H1 (cell line): ENCODE data around the gene FMNL2. TPM values are rescaled to one million over a fixed set of nuclear protein-coding genes. Genes with fewer than 3 reads are reported as not detected.

Experiments used
- CTCF ChIA-PET: fragments of 300-600 bp; sonication (Branson Sonifier 250); formaldehyde crosslinking; loops from one replicate; lab custom pipeline; 2021; ENCODE audit not compliant: partially characterized antibody; lab: Charles Lee
- POLR2A ChIA-PET: fragments of 300-600 bp; sonication (Branson Sonifier 250); formaldehyde crosslinking; loops from one replicate; lab custom pipeline; 2021; ENCODE audit warnings: inconsistent platforms; ENCODE audit not compliant: partially characterized antibody; lab: Charles Lee
- DNase-seq, 2 experiments: peaks; one replicate each; pipeline versions ENCODE4 v3.0.0 to v3.0.0-alpha.2; 2010 to 2022; ENCODE audit warnings: low spot score in 2 of 2, low read depth in 1 of 2, mixed read lengths in 1 of 2
- FAIRE-seq: peaks from 2 replicates; lab custom pipeline; 2011; peaks lifted over from hg19 to GRCh38; lab: Jason Lieb, UNC
- H2AFZ ChIP-seq: 2 replicates; pipeline ENCODE4 v1.8.1; 2012; ENCODE audit warnings: low read length, inconsistent platforms
- H2AK5ac ChIP-seq: 2 replicates; pipeline ENCODE4 v1.6.1; 2013; ENCODE audit warnings: low read depth, low read length
- H2BK120ac ChIP-seq: replicated peaks from 2 replicates; pipeline ENCODE3; 2013; ENCODE audit warnings: low read depth, low read length, inconsistent platforms
- H2BK12ac ChIP-seq: 2 replicates; pipeline ENCODE4 v1.6.1; 2013; ENCODE audit warnings: low read depth, low read length
- H2BK15ac ChIP-seq: 2 replicates; pipeline ENCODE4 v1.6.1; 2013; ENCODE audit warnings: low read length
- H2BK20ac ChIP-seq: 2 replicates; pipeline ENCODE4 v1.6.1; 2013; ENCODE audit warnings: low read length
- H2BK5ac ChIP-seq: 2 replicates; pipeline ENCODE4 v1.6.1; 2013; ENCODE audit warnings: low read depth, low read length
- H3K14ac ChIP-seq: 2 replicates; pipeline ENCODE4 v1.6.1; 2013; ENCODE audit warnings: inconsistent platforms; ENCODE audit not compliant: insufficient read length
- H3K18ac ChIP-seq: 2 replicates; pipeline ENCODE4 v1.6.1; 2013; ENCODE audit warnings: low read length; ENCODE audit errors: extremely low read depth
- H3K23ac ChIP-seq: 2 replicates; pipeline ENCODE4 v1.6.1; 2013; ENCODE audit warnings: inconsistent platforms; ENCODE audit not compliant: insufficient read length
- H3K23me2 ChIP-seq: 2 replicates; pipeline ENCODE4 v1.6.1; 2013; ENCODE audit warnings: low read depth, low read length
- H3K27ac ChIP-seq: 2 replicates; pipeline ENCODE4 v1.6.1; 2011; ENCODE audit warnings: low read depth, low read length, inconsistent platforms
- H3K27me3 ChIP-seq, 4 experiments: replicated peaks in 1 of 4; 1 replicate in 1 of 4; 2 replicates in 3 of 4; pipeline versions ENCODE4 v1.6.1 to v1.8.1; 2011 to 2013; ENCODE audit warnings: low read length in 3 of 4, mild to moderate bottlenecking in 3 of 4, inconsistent platforms in 2 of 4, mixed read lengths in 2 of 4, moderate library complexity in 1 of 4; ENCODE audit not compliant: control insufficient read depth in 3 of 4, insufficient read depth in 3 of 4; ENCODE audit errors: extremely low read depth in 1 of 4
- H3K36me3 ChIP-seq, 4 experiments: 2 replicates each; pipeline versions ENCODE4 v1.6.1 to v1.8.1; 2011 to 2013; ENCODE audit warnings: mild to moderate bottlenecking in 4 of 4, low read length in 3 of 4, moderate library complexity in 2 of 4, control low read depth in 1 of 4, inconsistent platforms in 1 of 4; ENCODE audit not compliant: insufficient read depth in 4 of 4, control insufficient read depth in 2 of 4
- H3K4ac ChIP-seq: replicated peaks from 2 replicates; pipeline ENCODE3; 2013; ENCODE audit warnings: low read length, low read depth, mixed read lengths, inconsistent platforms; ENCODE audit not compliant: insufficient read length
- H3K4me1 ChIP-seq, 4 experiments: replicated peaks in 1 of 4; 1 replicate in 1 of 4; 2 replicates in 3 of 4; pipeline versions ENCODE4 v1.6.1 to v1.8.1; 2011 to 2013; ENCODE audit warnings: low read length in 3 of 4, inconsistent platforms in 2 of 4, mixed read lengths in 1 of 4; ENCODE audit not compliant: insufficient read depth in 4 of 4, control insufficient read depth in 3 of 4
- H3K4me2 ChIP-seq, 2 experiments: 2 replicates each; pipeline versions ENCODE4 v1.6.1 to v1.8.1; 2011 to 2013; ENCODE audit warnings: low read depth in 2 of 2, low read length in 2 of 2, control low read depth in 1 of 2, inconsistent platforms in 1 of 2, mild to moderate bottlenecking in 1 of 2; ENCODE audit not compliant: insufficient read depth in 1 of 2
- H3K4me3 ChIP-seq, 4 experiments: fragments of 200-600, 300-600 bp in 1 of 4; sonication (generic), shearing (Covaris generic), sonication (Bioruptor Twin) in 1 of 4; 2 replicates each; pipeline versions ENCODE4 v1.5.1 to v1.8.1; 2011 to 2016; ENCODE audit warnings: low read length in 4 of 4, low read depth in 3 of 4, control low read depth in 2 of 4, inconsistent platforms in 2 of 4, mild to moderate bottlenecking in 2 of 4, mixed read lengths in 1 of 4, moderate library complexity in 1 of 4; ENCODE audit not compliant: insufficient read depth in 2 of 4; ENCODE audit errors: extremely low read depth in 1 of 4
- H3K56ac ChIP-seq: replicated peaks from 2 replicates; pipeline ENCODE3; 2013; ENCODE audit warnings: low read depth, mild to moderate bottlenecking, mixed read lengths, low read length, inconsistent platforms; ENCODE audit not compliant: insufficient read length
- H3K79me1 ChIP-seq: 2 replicates; pipeline ENCODE4 v1.6.1; 2013; ENCODE audit warnings: low read depth, low read length, control low read depth
- H3K79me2 ChIP-seq, 2 experiments: 2 replicates each; pipeline versions ENCODE4 v1.6.1 to v1.8.1; 2012 to 2013; ENCODE audit warnings: low read length in 2 of 2, mild to moderate bottlenecking in 2 of 2, inconsistent platforms in 1 of 2; ENCODE audit not compliant: insufficient read depth in 2 of 2, control insufficient read depth in 1 of 2
- H3K9ac ChIP-seq, 4 experiments: replicated peaks in 1 of 4; 1 replicate in 1 of 4; 2 replicates in 3 of 4; pipeline versions ENCODE4 v1.6.1 to v1.8.1; 2011 to 2013; ENCODE audit warnings: low read depth in 3 of 4, low read length in 3 of 4, control low read depth in 2 of 4, mild to moderate bottlenecking in 2 of 4, moderate library complexity in 2 of 4, inconsistent platforms in 1 of 4; ENCODE audit errors: extremely low read depth in 1 of 4
- H3K9me3 ChIP-seq, 2 experiments: 2 replicates each; pipeline versions ENCODE4 v1.6.1 to v1.8.1; 2012 to 2013; ENCODE audit warnings: mild to moderate bottlenecking in 2 of 2, moderate library complexity in 2 of 2, control low read depth in 1 of 2, inconsistent platforms in 1 of 2, low read depth in 1 of 2, low read length in 1 of 2, mixed read lengths in 1 of 2; ENCODE audit not compliant: insufficient read depth in 2 of 2
- H4K20me1 ChIP-seq, 2 experiments: replicated peaks in 1 of 2; 2 replicates each; pipeline versions ENCODE3 to v1.8.1; 2011 to 2013; ENCODE audit warnings: inconsistent platforms in 2 of 2, low read length in 2 of 2, mild to moderate bottlenecking in 1 of 2; ENCODE audit not compliant: insufficient read depth in 2 of 2, control insufficient read depth in 1 of 2
- H4K5ac ChIP-seq: 2 replicates; pipeline ENCODE4 v1.6.1; 2013; ENCODE audit warnings: low read length, low read depth, mixed read lengths, inconsistent platforms; ENCODE audit not compliant: insufficient read length
- H4K8ac ChIP-seq: 2 replicates; pipeline ENCODE4 v1.8.0; 2013; ENCODE audit warnings: mild to moderate bottlenecking, moderate library complexity, low read length, inconsistent platforms; ENCODE audit not compliant: insufficient read depth; ENCODE audit errors: extremely low read depth
- H4K91ac ChIP-seq: replicated peaks from 2 replicates; pipeline ENCODE3; 2013; ENCODE audit warnings: low read length, mixed read lengths, inconsistent platforms; ENCODE audit not compliant: insufficient read length
- ASH2L ChIP-seq: fragments of 200-600, 300-600 bp; sonication (generic); IDR thresholded peaks from one replicate; pipeline ENCODE4 v1.7.1; 2017; ENCODE audit warnings: low read length
- FOSL1 ChIP-seq: IDR thresholded peaks from 2 replicates; pipeline ENCODE4 v1.6.1; 2011; ENCODE audit warnings: mild to moderate bottlenecking, low read depth, low read length, moderate library complexity; ENCODE audit not compliant: insufficient read depth
- GABPA ChIP-seq: IDR thresholded peaks from 2 replicates; pipeline ENCODE4 v1.6.1; 2011; ENCODE audit warnings: mild to moderate bottlenecking, low read length, moderate library complexity, borderline replicate concordance; ENCODE audit not compliant: insufficient read depth
- GTF2F1 ChIP-seq: IDR thresholded peaks from 2 replicates; pipeline ENCODE4 v1.6.1; 2012; ENCODE audit warnings: low read depth, low read length, improper control_type of control experiment, borderline replicate concordance
- JUN ChIP-seq: IDR thresholded peaks from 2 replicates; pipeline ENCODE4 v1.6.1; 2011; ENCODE audit warnings: low read depth, mild to moderate bottlenecking, improper control_type of control experiment, low read length
- MAFK ChIP-seq: IDR thresholded peaks from 2 replicates; pipeline ENCODE4 v1.6.1; 2012; ENCODE audit warnings: low read depth, mild to moderate bottlenecking, improper control_type of control experiment, low read length
- NRF1 ChIP-seq: IDR thresholded peaks from 2 replicates; pipeline ENCODE4 v1.6.1; 2011; ENCODE audit warnings: mild to moderate bottlenecking, low read depth, low read length, improper control_type of control experiment
- PHF8 ChIP-seq: fragments of 200-600 bp; sonication (generic); conservative IDR thresholded peaks from 2 replicates; pipeline ENCODE4 v1.7.1; 2012; ENCODE audit warnings: low read depth, mild to moderate bottlenecking, inconsistent platforms, low read length, moderate library complexity
- SAP30 ChIP-seq: fragments of 300-600 bp; sonication (generic); IDR thresholded peaks from 2 replicates; pipeline ENCODE4 v1.7.1; 2012; ENCODE audit warnings: low read length, moderate library complexity, mild to moderate bottlenecking, inconsistent platforms; ENCODE audit not compliant: insufficient read depth, insufficient replicate concordance
- TAF1 ChIP-seq: IDR thresholded peaks from 2 replicates; pipeline ENCODE4 v1.6.1; 2011; ENCODE audit warnings: mild to moderate bottlenecking, low read depth, low read length
- TBP ChIP-seq: IDR thresholded peaks from 2 replicates; pipeline ENCODE4 v1.6.1; 2011; ENCODE audit warnings: low read depth, low read length, improper control_type of control experiment
- TCF12 ChIP-seq: IDR thresholded peaks from 2 replicates; pipeline ENCODE4 v1.6.1; 2011; ENCODE audit warnings: low read depth, mild to moderate bottlenecking, low read length
- WGBS, 2 experiments: shearing (Covaris generic) in 1 of 2; methylation state at CpG; one replicate each; pipeline versions ENCODE4 v1.1.6 to v1.1.7; 2013 to 2015; ENCODE audit warnings: low lambda C conversion rate in 2 of 2, mixed read lengths in 2 of 2, inconsistent platforms in 1 of 2, low coverage in 1 of 2, missing lambda C conversion rate in 1 of 2; ENCODE audit not compliant: insufficient replicate concordance in 2 of 2, insufficient coverage in 1 of 2, insufficient read length in 1 of 2; ENCODE audit errors: extremely low coverage in 1 of 2, missing lambda C conversion rate in 1 of 2; 5-methylcytosine and 5-hydroxymethylcytosine counted together
- polyA plus RNA-seq, 7 experiments: library from polyadenylated mRNA; depleted of rRNA in 3 of 7; stranded (reverse) in 5 of 7; unstranded in 2 of 7; fragments of >200 nt in 5 of 7; fragments of 200-250 nt in 2 of 7; gene quantifications; 1 replicate in 5 of 7; 2 replicates in 1 of 7; 4 replicates in 1 of 7; pipeline versions ENCODE4 v1.2.1 to v1.2.3, GENCODE V29; 2011 to 2013; ENCODE audit warnings: missing spikeins in 2 of 7, mixed read lengths in 2 of 7
- total RNA-seq: library from RNA; stranded (reverse); fragmentation: NEBNext Ultra II Directional; extraction: Animal tissue kit (Norgen Biotek cat#: 25700); gene quantifications from 2 replicates; pipeline ENCODE4 v1.2.1, GENCODE V29; 2021
- TF ChIP-seq, protein P1 (sequence below): IDR thresholded peaks from 2 replicates; pipeline ENCODE4 v1.6.1; 2012; ENCODE audit warnings: inconsistent platforms

Gene FMNL2
- total and polyA plus RNA-seq, 2 of the 8 experiments (the other 6 are each of a cell fraction or from before 2014, with no cell fraction given): 15.5 to 45.1 TPM

DNA sequence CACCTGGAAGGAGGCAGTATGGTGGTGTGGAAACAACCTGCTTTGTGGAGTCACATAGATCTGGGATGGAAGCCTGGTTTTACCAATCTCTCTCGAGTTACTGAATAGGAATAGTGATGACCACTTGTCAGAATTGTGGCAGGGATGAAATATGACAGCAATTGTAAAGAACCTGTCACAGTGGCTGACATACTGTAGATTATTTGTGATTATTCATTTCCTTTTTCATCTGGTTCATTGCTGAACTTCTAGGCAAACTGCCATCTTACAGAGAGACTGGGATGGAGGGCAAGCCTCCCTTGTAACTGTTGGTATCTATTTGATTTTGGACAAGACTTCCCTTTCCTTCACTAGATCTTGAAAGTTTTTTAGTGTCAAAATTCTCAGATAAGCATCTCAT, 42.0 kb downstream of the FMNL2 start:
- H3K14ac ChIP-seq: no peak overlapping the region
- no peaks in the 10 kb centered on the region for H3K23me2 ChIP-seq
- peaks cover 6% of the 10 kb centered on the region for H3K79me1 ChIP-seq
- H2AK5ac ChIP-seq: no peak overlapping the region
- no peaks in the 10 kb centered on the region for H3K36me3 ChIP-seq
- H2BK15ac ChIP-seq: no peak overlapping the region
- no peak overlapping the region for H3K4ac ChIP-seq
- H3K56ac ChIP-seq: no peak overlapping the region
- no peaks in the 10 kb centered on the region for H3K9me3 ChIP-seq
- H3K4me3 ChIP-seq: no peak overlapping the region
- CTCF ChIA-PET: interaction anchor here (1.2 to 1.6 kb wide), 2 partner anchors 13 to 57 kb away, joined by 3 read pairs; no protein-coding TSS in a partner anchor
- WGBS, 2 experiments: 78% methylated on average over 1 of the region's 1 CpG; no CpG with 5 or more reads in 1 of the 2 experiments
- H3K27ac ChIP-seq: no peak overlapping the region
- H3K18ac ChIP-seq: no peak overlapping the region
- peaks cover 12 to 18% of the 10 kb centered on the region in 2 experiments for H4K20me1 ChIP-seq
- no peak overlapping the region for H3K4me2 ChIP-seq
- H2BK5ac ChIP-seq: no peak overlapping the region
- H3K4me1 ChIP-seq: peaks cover 0 to 5% (median 1%) of the 10 kb centered on the region in 4 experiments; a peak in 2 of 7 replicates
- H3K9ac ChIP-seq: no peak overlapping the region
- DNase-seq (no peak), FAIRE-seq (no peak)
- H4K5ac ChIP-seq: no peak overlapping the region
- no peak overlapping the region for H2BK20ac ChIP-seq
- H4K91ac ChIP-seq: no peak overlapping the region
- no peak overlapping the region for H4K8ac ChIP-seq
- POLR2A ChIA-PET: interaction anchor here (0.7 to 1.2 kb wide), 2 partner anchors 9 to 35 kb away, joined by 3 to 4 read pairs; no protein-coding TSS in a partner anchor
- H2BK12ac ChIP-seq: no peak overlapping the region
- H3K23ac ChIP-seq: no peak overlapping the region
- H2AFZ ChIP-seq: no peak overlapping the region
- peaks cover 3 to 93% of the 10 kb centered on the region in 2 experiments; a peak in 3 of 4 replicates for H3K79me2 ChIP-seq
- H2BK120ac ChIP-seq: no peak overlapping the region
- no peaks in the 10 kb centered on the region for H3K27me3 ChIP-seq
- TF ChIP-seq FOSL1: no peak
- TF ChIP-seq TBP: no peak
- no peak for TF ChIP-seq PHF8
- TF ChIP-seq TAF1: no peak
- no peak for TF ChIP-seq NRF1
- TF ChIP-seq, protein P1, sequence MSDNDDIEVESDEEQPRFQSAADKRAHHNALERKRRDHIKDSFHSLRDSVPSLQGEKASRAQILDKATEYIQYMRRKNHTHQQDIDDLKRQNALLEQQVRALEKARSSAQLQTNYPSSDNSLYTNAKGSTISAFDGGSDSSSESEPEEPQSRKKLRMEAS: no peak
- no peak for TF ChIP-seq SAP30
- TF ChIP-seq JUN: no peak
- no peak for TF ChIP-seq GABPA
- no peak for TF ChIP-seq MAFK
- TF ChIP-seq GTF2F1: no peak
- TF ChIP-seq ASH2L: no peak
- no peak for TF ChIP-seq TCF12
